ENCODE results near the gene TMEM158. TPM values are rescaled to one million over a fixed set of nuclear protein-coding genes. Genes with fewer than 3 reads are reported as not detected.
A peak's percentile ranks its signal among the peaks of the same experiment; 100 is the strongest.

Gene TMEM158
- polyA plus RNA-seq, 1 donor (not counting 4 experiments of a cell fraction or from before 2014, with no cell fraction given), result 2.0 TPM

- Histone ChIP-seq H3K9me3 (ENCODE audit: control insufficient read depth, low read depth, low read length) (no peaks in the 10 kb centered on the region), H3K4me2 (ENCODE audit: control insufficient read depth, extremely low read depth, insufficient read depth, low read depth, low read length) (peak overlapping the region; percentile 60), H2AFZ (ENCODE audit: control insufficient read depth, low read length) (peak overlapping the region; percentile 39), H3K27ac (ENCODE audit: control insufficient read depth, insufficient read depth, low read length) (peak overlapping the region; percentile 87), H4K20me1 (ENCODE audit: control insufficient read depth, extremely low read depth, insufficient read depth, low read length) (no peaks in the 10 kb centered on the region), H3K27me3 (ENCODE audit: control insufficient read depth, extremely low read depth, insufficient read depth, low read length) (no peaks in the 10 kb centered on the region), H3K9ac (ENCODE audit: control insufficient read depth, extremely low read depth, insufficient read depth, low read length) (peak overlapping the region; percentile 43), H3K79me2 (ENCODE audit: control insufficient read depth, insufficient read depth, low read length) (no peaks in the 10 kb centered on the region), H3K4me3 (ENCODE audit: control insufficient read depth in 2 of 3, extremely low read depth in 1 of 3, insufficient read depth in 2 of 3, low read depth in 1 of 3, low read length in 3 of 3) (peak overlapping the region in 2 of 3 experiments; percentile 11 to 15), H3K9me1 (ENCODE audit: control insufficient read depth, extremely low read depth, insufficient read depth, low read length) (no peaks in the 10 kb centered on the region), H3K36me3 (ENCODE audit: control insufficient read depth in 2 of 2, extremely low read depth in 1 of 2, insufficient read depth in 2 of 2, low read length in 2 of 2) (no peaks in the 10 kb centered on the region), H3K4me1 (ENCODE audit: control insufficient read depth, extremely low read depth, insufficient read depth, low read length) (peaks cover 42% of the 10 kb centered on the region)
- no peak for DNase-seq (ENCODE audit: low read depth, low spot score)
- no peak for TF ChIP-seq CTCF (optimal IDR thresholded peaks at IDR 0.05 in 1 of 3, IDR thresholded peaks at IDR 0.05 in 1 of 3, conservative IDR thresholded peaks at IDR 0.05 in 1 of 3; ENCODE audit: extremely low read depth in 1 of 3, insufficient read depth in 2 of 3, low read length in 3 of 3)
- no peak for TF ChIP-seq EZH2 (IDR thresholded peaks at IDR 0.05; ENCODE audit: low read length)
- dilution Hi-C loops (cut with MboI; ENCODE audit: extremely low pct_ligation_motif_present, low sequenced_read_pairs), result no loop called here
- FAIRE-seq, result peak; percentile 94
These were observed 18.6 kb downstream of the TMEM158 start for GRCh38 chr3:45207446-45207845.

DNA sequence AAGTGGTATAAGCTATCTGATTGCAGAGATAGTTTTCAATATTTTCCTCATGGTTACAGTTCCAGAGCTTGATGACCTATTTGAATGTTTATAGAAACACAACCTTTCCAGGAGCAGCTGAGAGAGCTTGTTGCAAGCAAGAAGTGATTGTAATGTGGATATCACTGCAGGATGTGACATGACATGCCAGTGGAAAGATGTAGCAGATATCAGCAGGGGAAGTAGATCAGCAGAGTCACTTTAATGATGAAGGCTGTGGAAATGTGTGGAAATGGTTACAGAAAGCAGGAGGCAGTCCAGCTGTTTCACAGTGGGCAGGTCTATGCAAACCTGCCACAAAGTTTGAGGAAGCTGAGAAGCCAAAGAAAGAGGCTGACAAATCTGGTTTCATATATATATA, 21.0 kb downstream of the TMEM158 start:
- dilution Hi-C loops (cut with MboI; ENCODE audit: extremely low pct_ligation_motif_present, low sequenced_read_pairs), result no loop called here
- Histone ChIP-seq H3K36me3 (ENCODE audit: control insufficient read depth in 2 of 2, extremely low read depth in 1 of 2, insufficient read depth in 2 of 2, low read length in 2 of 2) (no peaks in the 10 kb centered on the region), H3K9me1 (ENCODE audit: control insufficient read depth, extremely low read depth, insufficient read depth, low read length) (no peaks in the 10 kb centered on the region), H3K4me3 (ENCODE audit: control insufficient read depth in 2 of 3, extremely low read depth in 1 of 3, insufficient read depth in 2 of 3, low read depth in 1 of 3, low read length in 3 of 3) (no peak overlapping the region), H3K27me3 (ENCODE audit: control insufficient read depth, extremely low read depth, insufficient read depth, low read length) (no peaks in the 10 kb centered on the region), H3K4me1 (ENCODE audit: control insufficient read depth, extremely low read depth, insufficient read depth, low read length) (peaks cover 48% of the 10 kb centered on the region), H3K9ac (ENCODE audit: control insufficient read depth, extremely low read depth, insufficient read depth, low read length) (no peak overlapping the region), H3K79me2 (ENCODE audit: control insufficient read depth, insufficient read depth, low read length) (no peaks in the 10 kb centered on the region), H3K9me3 (ENCODE audit: control insufficient read depth, low read depth, low read length) (no peaks in the 10 kb centered on the region), H3K27ac (ENCODE audit: control insufficient read depth, insufficient read depth, low read length) (peak overlapping the region; percentile 29), H2AFZ (ENCODE audit: control insufficient read depth, low read length) (no peak overlapping the region), H3K4me2 (ENCODE audit: control insufficient read depth, extremely low read depth, insufficient read depth, low read depth, low read length) (peak overlapping the region; percentile 4), H4K20me1 (ENCODE audit: control insufficient read depth, extremely low read depth, insufficient read depth, low read length) (no peaks in the 10 kb centered on the region)
- DNase-seq (ENCODE audit: low read depth, low spot score) (no peak), FAIRE-seq (peak; percentile 79)
- TF ChIP-seq EZH2 (IDR thresholded peaks at IDR 0.05; ENCODE audit: low read length) (no peak), CTCF (optimal IDR thresholded peaks at IDR 0.05 in 1 of 3, IDR thresholded peaks at IDR 0.05 in 1 of 3, conservative IDR thresholded peaks at IDR 0.05 in 1 of 3; ENCODE audit: extremely low read depth in 1 of 3, insufficient read depth in 2 of 3, low read length in 3 of 3) (no peak)
